GM18502 (cell line): ENCODE measurements around the gene ITGAD.

Experiments
- ATAC-seq: cut with Tn5 transposase; IDR thresholded peaks from one replicate; pipeline ENCODE4 v1.9.1; 2021; ENCODE audit warnings: mild to moderate bottlenecking; ENCODE audit not compliant: unreplicated experiment, poor library complexity

The ITGAD gene

GRCh38 chr16:31364421-31364820 is 28.7 kb upstream of the ITGAD start:
- ATAC-seq: no peak

- ATAC-seq: no peak
These were observed 27.8 kb upstream of the ITGAD start for GRCh38 chr16:31365131-31365865.

- ATAC-seq: no peak
These were observed 25.3 kb upstream of the ITGAD start for GRCh38 chr16:31367853-31368252.

GRCh38 chr16:31371008-31371407 is 22.1 kb upstream of the ITGAD start:
- no peak for ATAC-seq

- ATAC-seq: no peak
These were observed 21.3 kb upstream of the ITGAD start for GRCh38 chr16:31371619-31372484.

- no peak for ATAC-seq
These were observed 19.9 kb upstream of the ITGAD start for GRCh38 chr16:31373235-31373634.

GRCh38 chr16:31375231-31375630 is 17.9 kb upstream of the ITGAD start:
- no peak for ATAC-seq

- ATAC-seq: no peak
These were observed 16.4 kb upstream of the ITGAD start for GRCh38 chr16:31376705-31377104.

- ATAC-seq: no peak
These were observed 15.8 kb upstream of the ITGAD start for GRCh38 chr16:31377210-31377903.

GRCh38 chr16:31380201-31380600 is 12.9 kb upstream of the ITGAD start:
- ATAC-seq: no peak

GRCh38 chr16:31382485-31383161 is 10.5 kb upstream of the ITGAD start:
- peak; percentile 54 for ATAC-seq

GRCh38 chr16:31385680-31386079 is 7.5 kb upstream of the ITGAD start:
- ATAC-seq: no peak

GRCh38 chr16:31386157-31386984 is 6.8 kb upstream of the ITGAD start:
- ATAC-seq: peak; percentile 70

- ATAC-seq: no peak
These were observed 4.6 kb upstream of the ITGAD start for GRCh38 chr16:31388535-31388934.

- ATAC-seq: no peak
These were observed 2.6 kb upstream of the ITGAD start for GRCh38 chr16:31390504-31391041.

- no peak for ATAC-seq
These were observed 2.5 kb downstream of the ITGAD start for GRCh38 chr16:31395647-31396046.

GRCh38 chr16:31397096-31397660 is 4.0 kb downstream of the ITGAD start:
- ATAC-seq: no peak

GRCh38 chr16:31397701-31398100 is 4.6 kb downstream of the ITGAD start:
- ATAC-seq: no peak

- no peak for ATAC-seq
These were observed 7.1 kb downstream of the ITGAD start for GRCh38 chr16:31400191-31400590.
